Heart left ventricle (tissue), 13 donors: Measurements from ENCODE around the gene DMD.

ENCODE experiments used
- CTCF ChIP-seq, 12 donors: fragments of 200-600 bp; sonication (generic) in 4 of 12; IDR thresholded peaks; one replicate each; pipeline versions ENCODE4 v1.5.0 to v1.8.0; 2018 to 2022; ENCODE audit warnings: antibody characterized with exemption in 12 of 12, mild to moderate bottlenecking in 5 of 12
- POLR2A ChIP-seq, 2 donors: fragments of 450-650 bp; IDR thresholded peaks; one replicate each; pipeline ENCODE4 v1.6.1; 2017; ENCODE audit warnings: antibody characterized with exemption in 2 of 2, mild to moderate bottlenecking in 2 of 2, moderate library complexity in 2 of 2
- donor health status: ischemic (EF 13 %, LVEDD 7.1; RV severe dilation, severe dysfunction).
- donor health status: DM: no; HTN: yes; CAD: no.
- donor health status: DM: no; HTN: no; CAD: no.
- donor health status: ischemic (EF 25% LVEDD 6.9; RV normal size, moderate dysfunction).
- donor health status: ischemic (EF 25% LVEDD 5.7; RV mildly dilated, moderate dysfunction).
- donor health status: ischemic (EF 35%, LVEDD 5.7; RV mildly dilated, moderate dysfunction).
- donor health status: nonischemic (EF 11% LVEDD 7.7; RV severe dilation, severe dysfunction).
- donor health status: DM: yes; HTN: yes; CAD: no.
- donor health status: PGD.
- donor health status: ischemic (EF 29% LVEDD 5.4; RV normal size, mild dysfunction).
- donor health status: nonischemic (EF 23%, LVEDD 6.1; RV moderate dilation, normal function).

- TF ChIP-seq CTCF (IDR thresholded peaks at IDR 0.05) (no peak), POLR2A (IDR thresholded peaks at IDR 0.05) (no peak)
Measured at GRCh38 chrX:31563792-31564191, 1647.6 kb downstream of the DMD start.
